ENCODE measurements around the gene GBF1. TPM values are rescaled to one million over a fixed set of nuclear protein-coding genes. Genes with fewer than 3 reads are reported as not detected.

Gene GBF1
- total and polyA plus RNA-seq, 2 of the 13 experiments (the other 11 are each of a cell fraction or from before 2014, with no cell fraction given): 17.1 to 21.9 TPM

GRCh38 chr10:102420714-102421506 is 175.6 kb downstream of the GBF1 start, which contains the start of gene FBXL15 (continued):
- TF ChIP-seq ZNF691 (CRISPR knock-in tag; IDR thresholded peaks at IDR 0.05; ENCODE audit: borderline replicate concordance, low read depth) (peak; percentile 68; the same call in 1 of the 2 replicates), ZNF382 (CRISPR knock-in tag; IDR thresholded peaks at IDR 0.05; ENCODE audit: borderline replicate concordance) (no peak), ZFP36L2 (CRISPR knock-in tag; IDR thresholded peaks at IDR 0.05) (peak; percentile 47; the same call in 1 of the 2 replicates), PRDM15 (CRISPR knock-in tag; IDR thresholded peaks at IDR 0.05) (peak; percentile 70; the same call in 1 of the 2 replicates), SMAD1 (CRISPR knock-in tag; IDR thresholded peaks at IDR 0.05; ENCODE audit: borderline replicate concordance, low read depth) (no peak; the same call in 1 of the 2 replicates), ZNF839 (CRISPR knock-in tag; IDR thresholded peaks at IDR 0.05; ENCODE audit: borderline replicate concordance) (no peak), KAT2B (IDR thresholded peaks at IDR 0.05; ENCODE audit: borderline replicate concordance, low read depth, low read length) (no peak), ZNF850 (CRISPR knock-in tag; conservative IDR thresholded peaks at IDR 0.05) (no peak), MLLT10 (CRISPR knock-in tag; IDR thresholded peaks at IDR 0.05) (no peak), GABPA (IDR thresholded peaks at IDR 0.05; ENCODE audit: low read depth, low read length) (no peak), GABPA (CRISPR knock-in tag; IDR thresholded peaks at IDR 0.05; ENCODE audit: low read depth) (peak; percentile 93), PHF21A (CRISPR knock-in tag; IDR thresholded peaks at IDR 0.05) (peak; percentile 79), ZNF567 (CRISPR knock-in tag; IDR thresholded peaks at IDR 0.05; ENCODE audit: borderline replicate concordance) (no peak), NFIC (IDR thresholded peaks at IDR 0.05; ENCODE audit: low read length) (no peak), FOXO4 (CRISPR knock-in tag; conservative IDR thresholded peaks at IDR 0.05) (0 out of 2 replicates have a peak, but pooled peaks have one; percentile 9), ZSCAN25 (CRISPR knock-in tag; IDR thresholded peaks at IDR 0.05) (peak; percentile 65), SRY (CRISPR knock-in tag; IDR thresholded peaks at IDR 0.05) (peak; percentile 44), NR2F1 (CRISPR knock-in tag; IDR thresholded peaks at IDR 0.05) (no peak), TERF1 (CRISPR knock-in tag; IDR thresholded peaks at IDR 0.05) (no peak), PHF5A (CRISPR knock-in tag; IDR thresholded peaks at IDR 0.05; ENCODE audit: low read depth, unreplicated experiment) (peak; percentile 70)
